Neuronal stem cell (in vitro differentiated cells): ENCODE results near the gene GARIN5B.
A peak's percentile ranks its signal among the peaks of the same experiment; 100 is the strongest.

ENCODE experiments used
- DNase-seq: peaks from one replicate; pipeline ENCODE4 v3.0.0-alpha.2; 2013; ENCODE audit warnings: low spot score
- H2AFZ ChIP-seq: one replicate; pipeline ENCODE4 v1.6.1; 2013; ENCODE audit warnings: mild to moderate bottlenecking, low read length, inconsistent platforms
- H2AK5ac ChIP-seq: 2 replicates; pipeline ENCODE4 v1.6.1; 2013; ENCODE audit warnings: low read depth, mild to moderate bottlenecking, inconsistent platforms, low read length, moderate library complexity, mixed read lengths
- H2BK120ac ChIP-seq: 2 replicates; pipeline ENCODE4 v1.6.1; 2013; ENCODE audit warnings: low read depth, mild to moderate bottlenecking, inconsistent platforms, low read length, moderate library complexity, mixed read lengths
- H2BK12ac ChIP-seq: one replicate; pipeline ENCODE4 v1.6.1; 2013; ENCODE audit warnings: low read length, inconsistent platforms
- H2BK15ac ChIP-seq: 2 replicates; pipeline ENCODE4 v1.6.1; 2013; ENCODE audit warnings: mild to moderate bottlenecking, low read length, inconsistent platforms, mixed read lengths
- H2BK5ac ChIP-seq: one replicate; pipeline ENCODE4 v1.6.1; 2013; ENCODE audit warnings: inconsistent platforms, mild to moderate bottlenecking, low read length, moderate library complexity
- H3K14ac ChIP-seq: one replicate; pipeline ENCODE4 v1.6.1; 2013; ENCODE audit warnings: low read length, inconsistent platforms
- H3K18ac ChIP-seq: 2 replicates; pipeline ENCODE4 v1.6.1; 2013; ENCODE audit warnings: low read length, inconsistent platforms
- H3K23ac ChIP-seq: 2 replicates; pipeline ENCODE4 v1.6.1; 2013; ENCODE audit warnings: low read depth, mild to moderate bottlenecking, mixed read lengths, low read length, inconsistent platforms; ENCODE audit not compliant: poor library complexity
- H3K27ac ChIP-seq: replicated peaks from 3 replicates; pipeline ENCODE4 v1.5.1; 2013; ENCODE audit warnings: low read length, inconsistent platforms
- H3K27me3 ChIP-seq, 3 experiments: 2 replicates each; pipeline ENCODE4 v1.6.1; 2013; ENCODE audit warnings: low read length in 3 of 3, mild to moderate bottlenecking in 2 of 3, inconsistent platforms in 1 of 3, low read depth in 1 of 3, mixed read lengths in 1 of 3, moderate library complexity in 1 of 3; ENCODE audit not compliant: control insufficient read depth in 3 of 3, insufficient read depth in 3 of 3
- H3K36me3 ChIP-seq, 2 donors: replicated peaks in 1 of 2; 2 replicates each; pipeline ENCODE4 v1.6.1; 2013; ENCODE audit warnings: low read length in 2 of 2; ENCODE audit not compliant: control insufficient read depth in 2 of 2, insufficient read depth in 2 of 2
- H3K4ac ChIP-seq: 2 replicates; pipeline ENCODE4 v1.6.1; 2013; ENCODE audit warnings: inconsistent platforms, mild to moderate bottlenecking, low read length, moderate library complexity
- H3K4me1 ChIP-seq, 2 donors: 1 replicate in 1 of 2; 2 replicates in 1 of 2; pipeline ENCODE4 v1.6.1; 2013; ENCODE audit warnings: low read length in 2 of 2, low read depth in 1 of 2; ENCODE audit not compliant: control insufficient read depth in 2 of 2, insufficient read depth in 1 of 2
- H3K4me2 ChIP-seq: one replicate; pipeline ENCODE4 v1.6.1; 2013; ENCODE audit warnings: mild to moderate bottlenecking, low read length, inconsistent platforms; ENCODE audit not compliant: insufficient read depth, poor library complexity, severe bottlenecking
- H3K4me3 ChIP-seq, 2 donors: 2 replicates each; pipeline ENCODE4 v1.5.1; 2013; ENCODE audit warnings: low read length in 2 of 2, mild to moderate bottlenecking in 2 of 2, inconsistent platforms in 1 of 2, moderate library complexity in 1 of 2
- H3K79me1 ChIP-seq: one replicate; pipeline ENCODE4 v1.6.1; 2013; ENCODE audit warnings: low read depth, mild to moderate bottlenecking, inconsistent platforms, low read length, moderate library complexity
- H3K9ac ChIP-seq: one replicate; pipeline ENCODE4 v1.6.1; 2013; ENCODE audit warnings: mild to moderate bottlenecking, low read depth, low read length, inconsistent platforms; ENCODE audit not compliant: poor library complexity
- H3K9me3 ChIP-seq, 2 donors: replicated peaks in 1 of 2; 2 replicates each; pipeline versions ENCODE3 to v1.6.1; 2013; ENCODE audit warnings: low read length in 2 of 2, mild to moderate bottlenecking in 2 of 2, inconsistent platforms in 1 of 2, low read depth in 1 of 2, mixed read lengths in 1 of 2, moderate library complexity in 1 of 2; ENCODE audit not compliant: control insufficient read depth in 2 of 2, insufficient read depth in 1 of 2
- H4K8ac ChIP-seq: one replicate; pipeline ENCODE4 v1.6.1; 2013; ENCODE audit warnings: low read depth, mild to moderate bottlenecking, inconsistent platforms, low read length, moderate library complexity
- H4K91ac ChIP-seq: one replicate; pipeline ENCODE4 v1.6.1; 2013; ENCODE audit warnings: low read length, low read depth, mild to moderate bottlenecking, inconsistent platforms; ENCODE audit not compliant: poor library complexity
- WGBS, 2 donors: extraction: QIAGEN DNeasy Blood & Tissue Kit; methylation state at CpG; one replicate each; pipeline ENCODE4 v1.1.7; 2013; ENCODE audit warnings: missing lambda C conversion rate in 2 of 2, mixed read lengths in 1 of 2; ENCODE audit not compliant: insufficient read length in 2 of 2, insufficient replicate concordance in 1 of 2; ENCODE audit errors: extremely low coverage in 2 of 2; 5-methylcytosine and 5-hydroxymethylcytosine counted together

The GARIN5B gene

GRCh38 chr19:55383279-55384130, 20.4 kb upstream of the GARIN5B start:
- H3K23ac ChIP-seq = peak overlapping the region; percentile 75
- H3K79me1 ChIP-seq = peaks cover 19% of the 10 kb centered on the region
- peak; percentile 64 for DNase-seq
- peak overlapping the region; percentile 94 for H3K4me2 ChIP-seq
- peak overlapping the region; percentile 46 for H2BK15ac ChIP-seq
- H2BK12ac ChIP-seq = no peak overlapping the region
- H4K8ac ChIP-seq = no peak overlapping the region
- peaks cover 2% of the 10 kb centered on the region in 2 donors for H3K9me3 ChIP-seq
- H3K9ac ChIP-seq = peak overlapping the region; percentile 95
- H3K14ac ChIP-seq = no peak overlapping the region
- no CpG with 5 or more reads among the region's 88 CpGs for WGBS, 2 donors
- H3K4me3 ChIP-seq = peak overlapping the region; percentile 29 to 82
- H2AFZ ChIP-seq = peak overlapping the region; percentile 50
- peak overlapping the region; percentile 36 for H3K27ac ChIP-seq
- peak overlapping the region; percentile 86 for H2AK5ac ChIP-seq
- peaks cover 29 to 30% of the 10 kb centered on the region in 2 donors for H3K4me1 ChIP-seq
- peaks cover 17 to 21% of the 10 kb centered on the region in 2 donors for H3K36me3 ChIP-seq
- peaks cover 0 to 5% (median 0%) of the 10 kb centered on the region in 3 experiments for H3K27me3 ChIP-seq
- peak overlapping the region; percentile 97 for H3K18ac ChIP-seq
- no peak overlapping the region for H2BK120ac ChIP-seq
- H4K91ac ChIP-seq = no peak overlapping the region
- H2BK5ac ChIP-seq = no peak overlapping the region
- peak overlapping the region; percentile 72 for H3K4ac ChIP-seq

- Histone ChIP-seq H3K4me3 (no peak overlapping the region), H2BK120ac (no peak overlapping the region), H3K4me1 (peaks cover 27 to 28% of the 10 kb centered on the region in 2 donors), H3K4ac (no peak overlapping the region), H4K8ac (no peak overlapping the region), H3K9ac (no peak overlapping the region), H3K79me1 (peaks cover 13% of the 10 kb centered on the region), H3K23ac (no peak overlapping the region), H3K4me2 (no peak overlapping the region), H3K36me3 (peaks cover 8 to 12% of the 10 kb centered on the region in 2 donors), H3K27ac (no peak overlapping the region), H2AFZ (no peak overlapping the region), H2BK5ac (no peak overlapping the region), H2BK15ac (no peak overlapping the region), H2AK5ac (peak overlapping the region; percentile 33), H3K27me3 (peaks cover 0 to 13% (median 0%) of the 10 kb centered on the region in 3 experiments), H2BK12ac (no peak overlapping the region), H3K14ac (no peak overlapping the region), H4K91ac (no peak overlapping the region), H3K9me3 (peaks cover 2% of the 10 kb centered on the region in 2 donors), H3K18ac (no peak overlapping the region)
- DNase-seq = no peak
- no CpG with 5 or more reads among the region's 3 CpGs for WGBS, 2 donors
Observed at GRCh38 chr19:55382522-55383054, 19.5 kb upstream of the GARIN5B start.

- Histone ChIP-seq H3K4me2 (no peak overlapping the region), H2BK120ac (no peak overlapping the region), H2BK15ac (no peak overlapping the region), H3K18ac (no peak overlapping the region), H3K4ac (no peak overlapping the region), H4K91ac (no peak overlapping the region), H3K23ac (no peak overlapping the region), H3K14ac (no peak overlapping the region), H3K79me1 (peaks cover 7% of the 10 kb centered on the region), H3K4me1 (peaks cover 25 to 26% of the 10 kb centered on the region in 2 donors), H3K27ac (no peak overlapping the region), H3K36me3 (peaks cover 2 to 7% of the 10 kb centered on the region in 2 donors), H3K9me3 (peaks cover 2% of the 10 kb centered on the region in 2 donors), H3K4me3 (no peak overlapping the region), H4K8ac (no peak overlapping the region), H2BK12ac (no peak overlapping the region), H3K9ac (no peak overlapping the region), H2BK5ac (no peak overlapping the region), H2AK5ac (no peak overlapping the region), H3K27me3 (peaks cover 0 to 15% (median 0%) of the 10 kb centered on the region in 3 experiments), H2AFZ (no peak overlapping the region)
- 100% methylated on average over 3 of the region's 5 CpGs for WGBS, 2 donors
- no peak for DNase-seq
Observed at GRCh38 chr19:55382013-55382412, 19.0 kb upstream of the GARIN5B start.

GRCh38 chr19:55379174-55379573, 16.1 kb upstream of the GARIN5B start:
- H3K9ac ChIP-seq = no peak overlapping the region
- H2BK15ac ChIP-seq = peak overlapping the region; percentile 56
- H3K4ac ChIP-seq = no peak overlapping the region
- no peak overlapping the region for H4K91ac ChIP-seq
- H3K4me3 ChIP-seq = no peak overlapping the region
- no CpG with 5 or more reads among the region's 11 CpGs for WGBS, 2 donors
- peak overlapping the region; percentile 92 for H2BK120ac ChIP-seq
- peak overlapping the region; percentile 71 for H3K18ac ChIP-seq
- DNase-seq = no peak
- no peaks in the 10 kb centered on the region for H3K36me3 ChIP-seq
- no peak overlapping the region for H3K14ac ChIP-seq
- no peak overlapping the region for H2AFZ ChIP-seq
- H4K8ac ChIP-seq = no peak overlapping the region
- peaks cover 2% of the 10 kb centered on the region in 2 donors for H3K9me3 ChIP-seq
- peaks cover 27 to 28% of the 10 kb centered on the region in 2 donors for H3K4me1 ChIP-seq
- peak overlapping the region; percentile 83 for H2BK5ac ChIP-seq
- no peak overlapping the region for H3K4me2 ChIP-seq
- H2AK5ac ChIP-seq = peak overlapping the region; percentile 97
- no peak overlapping the region for H2BK12ac ChIP-seq
- peaks cover 0 to 15% (median 0%) of the 10 kb centered on the region in 3 experiments for H3K27me3 ChIP-seq
- H3K27ac ChIP-seq = no peak overlapping the region
- peak overlapping the region; percentile 65 for H3K23ac ChIP-seq
- H3K79me1 ChIP-seq = no peaks in the 10 kb centered on the region
